RWPE1 (cell line): ENCODE data around the gene HELT.

Source experiments
- CTCF ChIA-PET: fragments of 350-600 bp; sonication (Branson Sonifier 250); formaldehyde crosslinking; extraction: SDS; loops from one replicate; lab custom pipeline; 2021; lab: Yijun Ruan, JAX
- POLR2A ChIA-PET: fragments of 400-600 bp; formaldehyde crosslinking; extraction: SDS; loops from one replicate; lab custom pipeline; 2020; ENCODE audit warnings: antibody characterized with exemption; ENCODE audit not compliant: low non-redundant PET; lab: Yijun Ruan, JAX
- DNase-seq: peaks from one replicate; pipeline ENCODE4 v3.0.0; 2012; ENCODE audit warnings: low spot score
- H3K27ac ChIP-seq: fragments of 450-650 bp; 2 replicates; pipeline ENCODE4 v1.5.1; 2017
- TF ChIP-seq, protein P1 (sequence below): fragments of 450-650 bp; conservative IDR thresholded peaks from 2 replicates; pipeline ENCODE4 v1.5.1; 2017; ENCODE audit warnings: low read depth, mild to moderate bottlenecking

Gene HELT

GRCh38 chr4:185053746-185054145 lies 35.5 kb downstream of the HELT start:
- CTCF ChIA-PET, result no interaction called here
- TF ChIP-seq, protein P1, sequence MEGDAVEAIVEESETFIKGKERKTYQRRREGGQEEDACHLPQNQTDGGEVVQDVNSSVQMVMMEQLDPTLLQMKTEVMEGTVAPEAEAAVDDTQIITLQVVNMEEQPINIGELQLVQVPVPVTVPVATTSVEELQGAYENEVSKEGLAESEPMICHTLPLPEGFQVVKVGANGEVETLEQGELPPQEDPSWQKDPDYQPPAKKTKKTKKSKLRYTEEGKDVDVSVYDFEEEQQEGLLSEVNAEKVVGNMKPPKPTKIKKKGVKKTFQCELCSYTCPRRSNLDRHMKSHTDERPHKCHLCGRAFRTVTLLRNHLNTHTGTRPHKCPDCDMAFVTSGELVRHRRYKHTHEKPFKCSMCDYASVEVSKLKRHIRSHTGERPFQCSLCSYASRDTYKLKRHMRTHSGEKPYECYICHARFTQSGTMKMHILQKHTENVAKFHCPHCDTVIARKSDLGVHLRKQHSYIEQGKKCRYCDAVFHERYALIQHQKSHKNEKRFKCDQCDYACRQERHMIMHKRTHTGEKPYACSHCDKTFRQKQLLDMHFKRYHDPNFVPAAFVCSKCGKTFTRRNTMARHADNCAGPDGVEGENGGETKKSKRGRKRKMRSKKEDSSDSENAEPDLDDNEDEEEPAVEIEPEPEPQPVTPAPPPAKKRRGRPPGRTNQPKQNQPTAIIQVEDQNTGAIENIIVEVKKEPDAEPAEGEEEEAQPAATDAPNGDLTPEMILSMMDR, result no peak

DNA sequence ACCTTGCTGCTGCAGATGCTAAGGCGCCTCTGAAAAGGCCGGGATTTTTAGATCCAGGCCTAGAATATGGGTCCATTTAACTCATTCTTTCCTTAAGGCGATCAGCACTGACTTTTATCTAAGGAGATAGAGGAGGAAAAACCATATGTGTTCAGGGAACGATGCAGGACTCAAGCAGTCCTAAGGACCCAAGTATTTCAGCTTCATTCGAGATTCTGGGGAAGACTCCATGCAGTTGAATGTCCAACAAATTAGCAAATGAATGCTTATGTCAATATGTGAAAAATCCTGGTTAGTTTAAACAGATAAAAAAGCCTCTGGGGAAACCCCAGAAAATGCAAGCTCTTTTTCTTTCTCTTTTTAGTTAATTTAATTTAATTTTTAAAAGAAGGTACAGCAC lies 36.0 kb downstream of the HELT start:
- DNase-seq, result no peak
- TF ChIP-seq, protein P1, result no peak
- POLR2A ChIA-PET, result no interaction called here
- no peak overlapping the region for H3K27ac ChIP-seq
- CTCF ChIA-PET, result no interaction called here

More at GRCh38 chr4:185053746-185054145, 35.5 kb downstream of the HELT start:
- POLR2A ChIA-PET, result no interaction called here
- no peak for DNase-seq
- H3K27ac ChIP-seq, result no peak overlapping the region

- ChIA-PET POLR2A (no interaction called here), CTCF (no interaction called here)
- TF ChIP-seq, protein P1, result no peak
- no peak overlapping the region for H3K27ac ChIP-seq
- no peak for DNase-seq
Observed at GRCh38 chr4:185054886-185055285, 36.6 kb downstream of the HELT start.

- CTCF ChIA-PET, result no interaction called here
- POLR2A ChIA-PET, result no interaction called here
- no peak for DNase-seq
- TF ChIP-seq, protein P1, result no peak
- H3K27ac ChIP-seq, result no peak overlapping the region
Observed at GRCh38 chr4:185061610-185062009, 43.3 kb downstream of the HELT start.

DNA sequence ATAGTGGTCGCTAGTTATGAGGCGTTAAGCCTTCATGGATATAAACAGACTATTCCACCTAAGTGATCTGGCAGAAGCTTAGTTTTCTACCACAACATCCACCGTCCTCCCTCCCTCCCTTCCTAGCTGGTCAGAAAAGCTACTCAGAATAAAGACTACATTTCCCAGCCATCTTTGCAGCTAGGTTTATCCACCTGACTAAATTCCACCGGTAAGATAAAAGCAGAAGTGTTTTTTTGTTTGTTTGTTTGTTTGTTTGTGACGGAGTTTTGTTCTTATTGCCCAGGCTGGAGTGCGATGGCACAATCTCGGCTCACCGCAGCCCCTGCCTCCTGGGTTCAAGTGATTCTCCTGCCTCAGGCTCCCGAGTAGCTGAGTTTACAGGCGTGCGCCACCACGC lies 44.3 kb downstream of the HELT start:
- no peak overlapping the region for H3K27ac ChIP-seq
- CTCF ChIA-PET, result no interaction called here
- TF ChIP-seq, protein P1, result no peak
- no peak for DNase-seq
- POLR2A ChIA-PET, result no interaction called here

- ChIA-PET POLR2A (no interaction called here), CTCF (no interaction called here)
- no peak for DNase-seq
- no peak overlapping the region for H3K27ac ChIP-seq
- TF ChIP-seq, protein P1, result no peak
Observed at GRCh38 chr4:185066179-185066578, 47.9 kb downstream of the HELT start.
